Esophagus muscularis mucosa (tissue), 3 donors: ENCODE measurements around the gene IQGAP2.

Source experiments
- POLR2A ChIP-seq: fragments of 450-650 bp; IDR thresholded peaks from one replicate; pipeline ENCODE4 v1.6.1; 2017; ENCODE audit warnings: antibody characterized with exemption, moderate library complexity, mild to moderate bottlenecking, low read depth
- POLR2AphosphoS5 ChIP-seq, 2 donors: sonication (generic); formaldehyde crosslinking; IDR thresholded peaks; one replicate each; pipeline ENCODE4 v1.6.1; 2017; ENCODE audit warnings: antibody characterized with exemption in 2 of 2
- TF ChIP-seq, protein P1 (sequence below), 3 experiments: fragments of 200-600 bp in 2 of 3; fragments of 450-650 bp in 1 of 3; sonication (generic) in 2 of 3; IDR thresholded peaks; one replicate each; pipeline ENCODE4 v1.5.1; 2017 to 2019; ENCODE audit warnings: antibody characterized with exemption in 3 of 3, mild to moderate bottlenecking in 2 of 3, moderate library complexity in 1 of 3

GRCh38 chr5:76406014-76406413, 2.9 kb downstream of the IQGAP2 start:
- TF ChIP-seq POLR2A = no peak
- TF ChIP-seq, protein P1, sequence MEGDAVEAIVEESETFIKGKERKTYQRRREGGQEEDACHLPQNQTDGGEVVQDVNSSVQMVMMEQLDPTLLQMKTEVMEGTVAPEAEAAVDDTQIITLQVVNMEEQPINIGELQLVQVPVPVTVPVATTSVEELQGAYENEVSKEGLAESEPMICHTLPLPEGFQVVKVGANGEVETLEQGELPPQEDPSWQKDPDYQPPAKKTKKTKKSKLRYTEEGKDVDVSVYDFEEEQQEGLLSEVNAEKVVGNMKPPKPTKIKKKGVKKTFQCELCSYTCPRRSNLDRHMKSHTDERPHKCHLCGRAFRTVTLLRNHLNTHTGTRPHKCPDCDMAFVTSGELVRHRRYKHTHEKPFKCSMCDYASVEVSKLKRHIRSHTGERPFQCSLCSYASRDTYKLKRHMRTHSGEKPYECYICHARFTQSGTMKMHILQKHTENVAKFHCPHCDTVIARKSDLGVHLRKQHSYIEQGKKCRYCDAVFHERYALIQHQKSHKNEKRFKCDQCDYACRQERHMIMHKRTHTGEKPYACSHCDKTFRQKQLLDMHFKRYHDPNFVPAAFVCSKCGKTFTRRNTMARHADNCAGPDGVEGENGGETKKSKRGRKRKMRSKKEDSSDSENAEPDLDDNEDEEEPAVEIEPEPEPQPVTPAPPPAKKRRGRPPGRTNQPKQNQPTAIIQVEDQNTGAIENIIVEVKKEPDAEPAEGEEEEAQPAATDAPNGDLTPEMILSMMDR (IDR thresholded peaks at IDR 0.05) = no peak
- no peak for TF ChIP-seq POLR2AphosphoS5 (IDR thresholded peaks at IDR 0.05)
